ENCODE measurements around the gene MED15.

DNA sequence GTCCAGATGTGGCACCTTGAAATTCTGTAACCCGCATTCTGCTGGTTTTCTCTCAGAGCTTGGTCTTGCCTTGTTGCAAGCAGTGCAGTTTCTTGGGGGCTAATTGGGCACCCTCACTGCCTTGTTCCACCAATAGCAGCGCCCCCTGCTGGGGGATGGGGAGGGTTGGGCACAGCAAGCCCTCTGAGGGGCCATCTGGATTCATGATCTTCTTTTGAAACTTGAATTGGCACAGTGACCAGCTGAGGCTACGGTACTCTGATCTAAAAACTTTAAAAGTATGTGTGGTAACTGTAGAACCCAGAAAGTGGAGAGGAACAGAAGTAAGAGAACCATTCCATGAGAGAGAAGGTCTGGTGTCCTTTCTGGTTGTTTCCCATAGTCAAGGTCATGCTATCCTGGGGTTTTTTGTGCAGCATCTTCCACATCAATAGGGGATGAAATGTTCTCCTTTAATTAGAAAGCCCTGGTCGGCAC lies 64.2 kb downstream of the MED15 start:
- TF ChIP-seq CHD2 (IDR thresholded peaks at IDR 0.05; ENCODE audit: low read length, partially characterized antibody) (no peak), POLR2A (IDR thresholded peaks at IDR 0.05; ENCODE audit: low read length) (no peak), MAZ (IDR thresholded peaks at IDR 0.05; ENCODE audit: borderline replicate concordance, low read depth, low read length) (no peak), USF2 (IDR thresholded peaks at IDR 0.05) (no peak), CTCF (IDR thresholded peaks at IDR 0.05) (peak; percentile 51), KDM1A (IDR thresholded peaks at IDR 0.05; ENCODE audit: low read depth) (no peak), EP300 (IDR thresholded peaks at IDR 0.05) (no peak)
- TF ChIP-seq, protein P1, sequence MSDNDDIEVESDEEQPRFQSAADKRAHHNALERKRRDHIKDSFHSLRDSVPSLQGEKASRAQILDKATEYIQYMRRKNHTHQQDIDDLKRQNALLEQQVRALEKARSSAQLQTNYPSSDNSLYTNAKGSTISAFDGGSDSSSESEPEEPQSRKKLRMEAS (IDR thresholded peaks at IDR 0.05), result no peak
- TF ChIP-seq, protein P2, sequence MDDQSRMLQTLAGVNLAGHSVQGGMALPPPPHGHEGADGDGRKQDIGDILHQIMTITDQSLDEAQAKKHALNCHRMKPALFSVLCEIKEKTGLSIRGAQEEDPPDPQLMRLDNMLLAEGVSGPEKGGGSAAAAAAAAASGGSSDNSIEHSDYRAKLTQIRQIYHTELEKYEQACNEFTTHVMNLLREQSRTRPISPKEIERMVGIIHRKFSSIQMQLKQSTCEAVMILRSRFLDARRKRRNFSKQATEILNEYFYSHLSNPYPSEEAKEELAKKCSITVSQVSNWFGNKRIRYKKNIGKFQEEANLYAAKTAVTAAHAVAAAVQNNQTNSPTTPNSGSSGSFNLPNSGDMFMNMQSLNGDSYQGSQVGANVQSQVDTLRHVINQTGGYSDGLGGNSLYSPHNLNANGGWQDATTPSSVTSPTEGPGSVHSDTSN (IDR thresholded peaks at IDR 0.05), result no peak

All from A549 (cell line).